Mammary epithelial cell (primary cell): ENCODE data around the gene AGBL5.

Experiments
- CTCF ChIP-seq, 2 donors: IDR thresholded peaks in 1 of 2; conservative IDR thresholded peaks in 1 of 2; 2 replicates each; pipeline ENCODE4 v1.5.1; 2011 to 2012; ENCODE audit warnings: inconsistent platforms in 2 of 2, low read length in 2 of 2, mild to moderate bottlenecking in 2 of 2, control low read depth in 1 of 2, low read depth in 1 of 2; ENCODE audit not compliant: insufficient read depth in 1 of 2; ENCODE audit errors: extremely low read depth in 1 of 2
- EZH2 ChIP-seq: IDR thresholded peaks from 2 replicates; pipeline ENCODE4 v1.6.1; 2012; ENCODE audit warnings: low read length, inconsistent platforms, borderline replicate concordance

DNA sequence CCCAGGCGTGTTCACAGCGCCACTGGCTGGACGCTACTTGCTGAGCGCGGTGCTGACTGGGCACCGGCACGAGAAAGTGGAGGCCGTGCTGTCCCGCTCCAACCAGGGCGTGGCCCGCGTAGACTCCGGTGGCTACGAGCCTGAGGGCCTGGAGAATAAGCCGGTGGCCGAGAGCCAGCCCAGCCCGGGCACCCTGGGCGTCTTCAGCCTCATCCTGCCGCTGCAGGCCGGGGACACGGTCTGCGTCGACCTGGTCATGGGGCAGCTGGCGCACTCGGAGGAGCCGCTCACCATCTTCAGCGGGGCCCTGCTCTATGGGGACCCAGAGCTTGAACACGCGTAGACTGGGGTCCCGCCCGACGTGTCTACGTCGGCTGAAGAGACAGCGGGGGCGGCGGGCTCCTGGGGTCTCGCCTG, 34.2 kb downstream of the AGBL5 start:
- peak; percentile 15 to 40 for TF ChIP-seq CTCF (conservative IDR thresholded peaks at IDR 0.05 in 1 of 2, IDR thresholded peaks at IDR 0.05 in 1 of 2; ENCODE audit: extremely low read depth in 1 of 2, insufficient read depth in 1 of 2, low read depth in 1 of 2, low read length in 2 of 2)
- no peak for TF ChIP-seq EZH2
